BE2C (cell line): ENCODE data around the gene SPSB4.
"Not testable (repeated sequence)": the region's sequence is repeated elsewhere in the genome, so short reads cannot be mapped to it uniquely, and the experiment has no call there.

Experiments
- DNase-seq: peaks from one replicate; pipeline ENCODE4 v3.0.0-alpha.2; 2020
- H3K27me3 ChIP-seq: fragments of 250-450 bp; sonication (Bioruptor Pico); 2 replicates; pipeline ENCODE4 v1.5.1; 2020; ENCODE audit warnings: mild to moderate bottlenecking
- H3K36me3 ChIP-seq: fragments of 250-450 bp; sonication (Bioruptor Pico); 2 replicates; pipeline ENCODE4 v1.5.1; 2020; ENCODE audit warnings: mild to moderate bottlenecking
- H3K4me1 ChIP-seq: fragments of 250-450 bp; sonication (Bioruptor Pico); 2 replicates; pipeline ENCODE4 v1.5.1; 2020
- H3K4me3 ChIP-seq: 2 replicates; pipeline ENCODE4 v1.5.1; 2011; ENCODE audit warnings: low read depth, low read length
- H3K9me3 ChIP-seq: fragments of 250-450 bp; sonication (Bioruptor Pico); 2 replicates; pipeline ENCODE4 v1.5.1; 2020
- TF ChIP-seq, protein P1 (sequence below): IDR thresholded peaks from 2 replicates; pipeline ENCODE4 v1.5.1; 2012; ENCODE audit warnings: mild to moderate bottlenecking, low read depth, low read length

The SPSB4 gene

DNA sequence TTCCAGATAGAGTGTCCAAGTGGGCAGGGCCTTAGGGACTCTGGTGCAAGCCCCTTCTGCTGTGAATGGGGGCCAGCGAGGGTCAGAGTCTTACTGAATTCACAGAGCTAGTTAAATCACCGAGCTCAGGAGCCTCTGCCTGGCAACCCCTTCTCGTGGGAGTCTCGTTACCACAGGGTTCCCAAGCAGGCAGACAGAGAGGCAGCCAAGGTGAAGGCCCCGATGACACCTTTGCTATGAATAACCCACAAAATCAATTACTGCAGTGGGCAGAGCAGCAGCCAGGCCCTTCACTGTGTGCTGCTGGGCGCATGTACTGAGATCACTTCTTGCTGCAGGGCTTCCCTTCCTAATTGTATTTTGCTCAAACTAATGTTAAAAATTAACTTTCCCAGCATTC, 56.9 kb downstream of the SPSB4 start:
- no peak for DNase-seq
- Histone ChIP-seq H3K4me3 (no peak overlapping the region), H3K9me3 (no peaks in the 10 kb centered on the region; the same call in 1 of the 2 replicates), H3K36me3 (peaks cover 12% of the 10 kb centered on the region), H3K27me3 (no peaks in the 10 kb centered on the region), H3K4me1 (peaks cover 8% of the 10 kb centered on the region)
- TF ChIP-seq, protein P1, sequence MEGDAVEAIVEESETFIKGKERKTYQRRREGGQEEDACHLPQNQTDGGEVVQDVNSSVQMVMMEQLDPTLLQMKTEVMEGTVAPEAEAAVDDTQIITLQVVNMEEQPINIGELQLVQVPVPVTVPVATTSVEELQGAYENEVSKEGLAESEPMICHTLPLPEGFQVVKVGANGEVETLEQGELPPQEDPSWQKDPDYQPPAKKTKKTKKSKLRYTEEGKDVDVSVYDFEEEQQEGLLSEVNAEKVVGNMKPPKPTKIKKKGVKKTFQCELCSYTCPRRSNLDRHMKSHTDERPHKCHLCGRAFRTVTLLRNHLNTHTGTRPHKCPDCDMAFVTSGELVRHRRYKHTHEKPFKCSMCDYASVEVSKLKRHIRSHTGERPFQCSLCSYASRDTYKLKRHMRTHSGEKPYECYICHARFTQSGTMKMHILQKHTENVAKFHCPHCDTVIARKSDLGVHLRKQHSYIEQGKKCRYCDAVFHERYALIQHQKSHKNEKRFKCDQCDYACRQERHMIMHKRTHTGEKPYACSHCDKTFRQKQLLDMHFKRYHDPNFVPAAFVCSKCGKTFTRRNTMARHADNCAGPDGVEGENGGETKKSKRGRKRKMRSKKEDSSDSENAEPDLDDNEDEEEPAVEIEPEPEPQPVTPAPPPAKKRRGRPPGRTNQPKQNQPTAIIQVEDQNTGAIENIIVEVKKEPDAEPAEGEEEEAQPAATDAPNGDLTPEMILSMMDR = no peak

DNA sequence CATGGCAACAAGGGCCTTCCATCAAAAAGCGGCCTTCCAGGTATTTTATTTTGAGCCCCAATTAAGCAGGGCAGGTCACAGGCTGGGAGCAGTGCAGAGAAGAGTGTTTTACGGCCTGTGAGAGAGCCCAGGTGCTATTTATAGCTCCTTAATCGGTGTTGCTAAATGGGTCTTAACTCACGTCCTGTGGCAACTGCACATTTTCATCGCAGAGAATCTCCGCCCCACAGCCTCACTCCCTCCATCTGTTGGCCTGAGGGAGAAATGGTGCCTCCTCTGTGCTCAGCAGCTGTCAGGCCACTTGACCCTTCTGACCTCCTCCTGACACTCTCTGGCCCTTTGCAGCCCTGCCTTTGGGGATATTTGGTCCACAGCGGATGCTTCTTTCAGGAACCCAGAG, 58.6 kb downstream of the SPSB4 start:
- no peak overlapping the region for H3K4me3 ChIP-seq
- H3K36me3 ChIP-seq = peaks cover 17% of the 10 kb centered on the region
- H3K27me3 ChIP-seq = no peaks in the 10 kb centered on the region
- H3K4me1 ChIP-seq = peaks cover 4% of the 10 kb centered on the region; the same call in 1 of the 2 replicates
- TF ChIP-seq, protein P1 = no peak
- H3K9me3 ChIP-seq = no peaks in the 10 kb centered on the region; the same call in 1 of the 2 replicates
- no peak for DNase-seq

DNA sequence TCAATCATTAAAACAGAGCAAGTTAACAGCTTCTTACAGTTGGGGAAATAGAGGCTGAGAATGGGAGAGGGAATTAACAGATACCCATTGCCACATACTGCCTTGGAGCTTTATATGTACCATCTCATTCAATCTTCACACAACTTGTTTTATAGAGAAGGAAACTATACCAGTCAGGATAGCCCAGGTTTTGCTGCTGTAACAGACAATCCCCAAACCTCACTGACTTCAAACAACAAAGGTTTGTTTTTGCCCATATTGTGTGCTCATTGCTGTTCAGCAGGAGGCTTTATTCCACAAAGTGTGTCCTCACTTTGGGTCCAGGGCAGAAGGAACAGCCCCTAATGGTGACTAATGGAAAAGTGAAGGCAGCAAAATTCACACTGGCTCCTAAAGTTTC, 59.2 kb downstream of the SPSB4 start:
- Histone ChIP-seq H3K4me3 (no peak overlapping the region), H3K27me3 (no peaks in the 10 kb centered on the region), H3K4me1 (peaks cover 2% of the 10 kb centered on the region; the same call in 1 of the 2 replicates), H3K9me3 (no peaks in the 10 kb centered on the region; the same call in 1 of the 2 replicates), H3K36me3 (peaks cover 17% of the 10 kb centered on the region)
- no peak for DNase-seq
- TF ChIP-seq, protein P1 = no peak

GRCh38 chr3:141111364-141112155, 60.4 kb downstream of the SPSB4 start:
- no peaks in the 10 kb centered on the region for H3K4me1 ChIP-seq
- no peaks in the 10 kb centered on the region for H3K27me3 ChIP-seq
- no peaks in the 10 kb centered on the region; the same call in 1 of the 2 replicates for H3K9me3 ChIP-seq
- no peak overlapping the region for H3K4me3 ChIP-seq
- peaks cover 17% of the 10 kb centered on the region for H3K36me3 ChIP-seq
- TF ChIP-seq, protein P1 = no peak
- no peak for DNase-seq

DNA sequence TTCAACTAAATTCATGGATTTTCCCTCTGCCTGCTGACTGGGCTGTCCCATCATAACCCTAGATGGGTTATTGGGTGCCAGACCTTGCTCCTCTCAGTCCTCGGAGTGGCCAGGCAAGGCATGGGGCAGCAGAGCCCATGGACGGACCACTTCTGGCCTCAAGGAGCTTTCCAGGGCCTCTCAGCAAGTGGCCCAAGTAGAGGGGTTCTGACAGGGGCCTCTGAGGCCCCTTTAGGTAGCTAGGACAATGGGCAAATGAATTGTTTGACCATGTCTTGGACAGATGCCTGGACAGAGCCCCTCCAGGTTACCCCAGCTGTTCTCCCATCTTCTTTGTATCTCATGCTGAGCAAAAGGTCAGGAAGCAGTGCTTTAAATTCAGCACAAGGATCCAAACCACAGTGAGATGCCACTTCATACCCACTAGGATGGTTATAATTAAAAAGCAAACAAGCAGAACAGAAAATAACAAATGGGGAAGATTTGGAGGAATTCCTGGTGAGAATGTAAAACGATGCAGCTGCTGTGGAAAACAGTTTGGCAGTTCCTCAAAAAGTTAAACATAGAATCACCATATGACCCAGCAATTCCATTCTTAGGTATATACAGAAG, 61.6 kb downstream of the SPSB4 start:
- DNase-seq = no peak

GRCh38 chr3:141113680-141114079, 62.5 kb downstream of the SPSB4 start:
- not testable (repeated sequence) for H3K27me3 ChIP-seq, H3K9me3 ChIP-seq, DNase-seq, H3K4me3 ChIP-seq, H3K4me1 ChIP-seq
- peaks cover 17% of the 10 kb centered on the region for H3K36me3 ChIP-seq

More for the DNA sequence above, 61.6 kb downstream of the SPSB4 start:
- TF ChIP-seq, protein P1 = no peak
- H3K36me3 ChIP-seq = peaks cover 17% of the 10 kb centered on the region
- no peaks in the 10 kb centered on the region for H3K27me3 ChIP-seq
- peaks cover 3% of the 10 kb centered on the region; the same call in 1 of the 2 replicates for H3K9me3 ChIP-seq
- no peaks in the 10 kb centered on the region for H3K4me1 ChIP-seq
- no peak overlapping the region for H3K4me3 ChIP-seq
